ENCODE measurements around the gene INPP5A. TPM values are rescaled to one million over a fixed set of nuclear protein-coding genes. Genes with fewer than 3 reads are reported as not detected.

INPP5A gene
- total RNA-seq, 1 experiment from 2014 or later, result 44.5 TPM

DNA sequence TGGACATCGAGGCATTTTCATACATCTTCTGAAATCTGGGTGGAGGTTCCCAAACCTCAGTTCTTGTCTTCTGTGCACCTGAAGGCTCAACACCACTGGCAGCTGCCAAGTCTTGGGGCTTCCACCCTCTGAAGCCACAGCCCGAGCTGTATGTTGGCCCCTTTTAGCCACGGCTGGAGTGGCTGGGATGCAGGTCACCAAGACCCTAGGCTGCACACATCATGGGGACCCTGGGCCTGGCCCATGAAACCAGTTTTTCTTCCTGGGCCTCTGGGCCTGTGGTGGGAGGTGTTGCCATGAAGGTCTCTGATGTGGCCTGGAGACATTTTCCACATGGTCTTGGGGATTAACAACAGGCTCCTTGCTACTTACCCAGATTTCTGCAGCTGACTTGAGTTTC lies 62.1 kb downstream of the INPP5A start:
- ChIA-PET POLR2A (no interaction called here), CTCF (no interaction called here)
- Mint-ChIP-seq H3K27ac (ENCODE audit: unreplicated experiment) (no peak overlapping the region), H3K9me3 (ENCODE audit: unreplicated experiment) (peaks cover 32% of the 10 kb centered on the region), H3K4me3 (ENCODE audit: unreplicated experiment) (no peak overlapping the region), H3K4me1 (ENCODE audit: low read depth, unreplicated experiment) (peaks cover 15% of the 10 kb centered on the region), H3K27me3 (ENCODE audit: insufficient read depth, unreplicated experiment) (no peaks in the 10 kb centered on the region), H3K36me3 (ENCODE audit: insufficient read depth, unreplicated experiment) (peaks cover 21% of the 10 kb centered on the region)
- BruUV-seq (replicated peaks), result no TSS peak
- intact Hi-C loops (cut with micrococcal nuclease; ENCODE audit: unreplicated experiment), result no loop called here
- Histone ChIP-seq H3K27me3 (replicated peaks; ENCODE audit: control insufficient read depth, insufficient read depth, low read length) (no peaks in the 10 kb centered on the region), H3K4me3 (ENCODE audit: low read depth, low read length) (no peak overlapping the region), H3K4me1 (no peaks in the 10 kb centered on the region; the same call in 1 of the 2 replicates), H3K9me3 (peaks cover 26% of the 10 kb centered on the region), H3K36me3 (ENCODE audit: control insufficient read depth, insufficient read depth, low read length) (no peaks in the 10 kb centered on the region)
- no peak for TF ChIP-seq CTCF (IDR thresholded peaks at IDR 0.05; ENCODE audit: insufficient read depth in 1 of 2, low read depth in 1 of 2, low read length in 1 of 2, severe bottlenecking in 1 of 2, unreplicated experiment in 1 of 2)
- DNase-seq, result no peak

- no TSS peak for BruUV-seq (replicated peaks)
- TF ChIP-seq CTCF (IDR thresholded peaks at IDR 0.05; ENCODE audit: insufficient read depth in 1 of 2, low read depth in 1 of 2, low read length in 1 of 2, severe bottlenecking in 1 of 2, unreplicated experiment in 1 of 2), result no peak
- ChIA-PET POLR2A (no interaction called here), CTCF (no interaction called here)
- Mint-ChIP-seq H3K36me3 (ENCODE audit: insufficient read depth, unreplicated experiment) (peaks cover 21% of the 10 kb centered on the region), H3K9me3 (ENCODE audit: unreplicated experiment) (peaks cover 32% of the 10 kb centered on the region), H3K4me3 (ENCODE audit: unreplicated experiment) (no peak overlapping the region), H3K27ac (ENCODE audit: unreplicated experiment) (no peak overlapping the region), H3K4me1 (ENCODE audit: low read depth, unreplicated experiment) (peaks cover 12% of the 10 kb centered on the region), H3K27me3 (ENCODE audit: insufficient read depth, unreplicated experiment) (no peaks in the 10 kb centered on the region)
- H3K4me1 ChIP-seq, result no peaks in the 10 kb centered on the region
- intact Hi-C loops (cut with micrococcal nuclease; ENCODE audit: unreplicated experiment), result no loop called here
- no peak for DNase-seq
- no peaks in the 10 kb centered on the region for H3K36me3 ChIP-seq (ENCODE audit: control insufficient read depth, insufficient read depth, low read length)
- no peaks in the 10 kb centered on the region for H3K27me3 ChIP-seq (replicated peaks; ENCODE audit: control insufficient read depth, insufficient read depth, low read length)
- no peak overlapping the region for H3K4me3 ChIP-seq (ENCODE audit: low read depth, low read length)
- peaks cover 26% of the 10 kb centered on the region for H3K9me3 ChIP-seq
Measured at GRCh38 chr10:132600416-132600815, 62.8 kb downstream of the INPP5A start.

DNA sequence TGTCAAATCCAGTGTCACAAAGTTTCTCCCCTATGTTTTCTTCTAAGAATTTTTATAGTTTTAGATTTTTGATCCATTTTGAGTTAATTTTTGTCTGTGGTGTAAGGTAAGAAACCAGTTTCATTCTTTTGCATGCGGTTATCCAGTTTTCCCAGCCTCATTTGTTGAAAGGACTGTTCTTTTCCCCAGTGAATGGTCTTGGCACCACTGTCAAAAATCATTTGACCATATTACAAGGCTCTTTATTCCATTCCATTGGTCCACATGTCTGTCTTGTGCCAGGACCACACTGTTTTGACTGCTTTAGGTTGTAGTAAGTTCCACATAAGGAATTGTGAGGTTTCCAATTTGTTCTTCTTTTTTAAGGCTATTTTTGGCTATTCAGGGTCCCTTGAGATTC lies 64.0 kb downstream of the INPP5A start:
- no peaks in the 10 kb centered on the region for H3K27me3 Mint-ChIP-seq (ENCODE audit: insufficient read depth, unreplicated experiment)
- CTCF ChIA-PET, result no interaction called here
- Histone ChIP-seq H3K9me3 (peaks cover 26% of the 10 kb centered on the region), H3K4me3 (ENCODE audit: low read depth, low read length) (no peak overlapping the region), H3K27me3 (replicated peaks; ENCODE audit: control insufficient read depth, insufficient read depth, low read length) (no peaks in the 10 kb centered on the region), H3K36me3 (ENCODE audit: control insufficient read depth, insufficient read depth, low read length) (no peaks in the 10 kb centered on the region), H3K4me1 (no peaks in the 10 kb centered on the region)
- DNase-seq, result no peak
- intact Hi-C loops (cut with micrococcal nuclease; ENCODE audit: unreplicated experiment), result no loop called here
- H3K4me1 Mint-ChIP-seq (ENCODE audit: low read depth, unreplicated experiment), result peaks cover 8% of the 10 kb centered on the region
- peaks cover 21% of the 10 kb centered on the region for H3K36me3 Mint-ChIP-seq (ENCODE audit: insufficient read depth, unreplicated experiment)
- POLR2A ChIA-PET, result no interaction called here
- H3K27ac Mint-ChIP-seq (ENCODE audit: unreplicated experiment), result no peak overlapping the region
- H3K4me3 Mint-ChIP-seq (ENCODE audit: unreplicated experiment), result no peak overlapping the region
- no peak for TF ChIP-seq CTCF (IDR thresholded peaks at IDR 0.05; ENCODE audit: insufficient read depth in 1 of 2, low read depth in 1 of 2, low read length in 1 of 2, severe bottlenecking in 1 of 2, unreplicated experiment in 1 of 2)
- peaks cover 32% of the 10 kb centered on the region for H3K9me3 Mint-ChIP-seq (ENCODE audit: unreplicated experiment)
- no TSS peak for BruUV-seq (replicated peaks)
